NOMO-1 treated with DMSO at 0.1 percent for 48 hours (cell line): ENCODE measurements around the gene KLF3.

Experiments
- DNase-seq: peaks from one replicate; lab custom pipeline; 2025; ENCODE audit not compliant: unreplicated experiment; lab: John Stamatoyannopoulos, UW

KLF3 gene

GRCh38 chr4:38694330-38694729, 30.3 kb downstream of the KLF3 start:
- DNase-seq, result no peak

GRCh38 chr4:38695809-38696208, 31.8 kb downstream of the KLF3 start:
- no peak for DNase-seq

DNA sequence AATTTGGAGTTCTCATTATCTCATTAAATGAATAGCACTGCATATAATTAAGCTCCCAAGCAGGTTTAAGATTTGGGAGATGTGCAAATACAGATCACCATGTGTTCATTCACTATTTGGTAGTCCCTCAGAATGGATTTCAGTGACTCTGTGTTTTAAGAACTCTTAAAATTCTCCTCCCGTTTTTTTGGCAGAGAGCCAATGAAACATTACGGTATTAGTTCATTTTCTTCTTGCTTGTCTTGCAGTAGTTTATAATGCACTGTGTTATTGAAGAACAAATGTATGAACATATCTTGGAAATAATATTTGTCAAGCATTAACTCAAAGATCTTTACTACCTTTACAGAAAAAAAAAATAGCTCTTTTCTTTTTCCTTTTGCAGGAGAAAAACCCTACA, 32.7 kb downstream of the KLF3 start:
- no peak for DNase-seq

GRCh38 chr4:38698176-38698575, 34.2 kb downstream of the KLF3 start:
- DNase-seq, result no peak

- no peak for DNase-seq
Measured at GRCh38 chr4:38699112-38699511, 35.1 kb downstream of the KLF3 start.

DNA sequence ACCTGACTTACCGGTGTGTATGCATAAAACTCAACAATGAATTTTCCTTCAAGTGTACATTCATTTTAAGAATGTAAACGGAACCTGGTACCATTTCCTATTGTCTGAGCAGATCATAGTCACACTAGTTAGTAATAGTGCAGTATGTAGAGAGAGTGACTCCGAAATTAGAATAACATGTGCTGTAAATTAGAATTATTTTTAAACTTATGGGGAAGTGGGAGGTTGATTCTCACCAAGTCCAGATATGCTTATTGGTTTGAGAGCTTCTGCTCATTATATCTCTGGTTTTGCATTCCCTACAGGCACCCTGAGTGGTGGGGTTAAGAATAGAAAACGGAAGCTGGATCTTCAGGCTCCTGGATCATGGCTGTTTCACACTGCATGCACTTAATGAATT, 39.6 kb downstream of the KLF3 start:
- peak; percentile 43 for DNase-seq

GRCh38 chr4:38704622-38705154, 40.7 kb downstream of the KLF3 start:
- no peak for DNase-seq

GRCh38 chr4:38706301-38706700, 42.3 kb downstream of the KLF3 start:
- DNase-seq, result no peak

GRCh38 chr4:38710053-38710452, 46.1 kb downstream of the KLF3 start:
- no peak for DNase-seq

- no peak for DNase-seq
Measured at GRCh38 chr4:38711066-38711465, 47.1 kb downstream of the KLF3 start.

DNA sequence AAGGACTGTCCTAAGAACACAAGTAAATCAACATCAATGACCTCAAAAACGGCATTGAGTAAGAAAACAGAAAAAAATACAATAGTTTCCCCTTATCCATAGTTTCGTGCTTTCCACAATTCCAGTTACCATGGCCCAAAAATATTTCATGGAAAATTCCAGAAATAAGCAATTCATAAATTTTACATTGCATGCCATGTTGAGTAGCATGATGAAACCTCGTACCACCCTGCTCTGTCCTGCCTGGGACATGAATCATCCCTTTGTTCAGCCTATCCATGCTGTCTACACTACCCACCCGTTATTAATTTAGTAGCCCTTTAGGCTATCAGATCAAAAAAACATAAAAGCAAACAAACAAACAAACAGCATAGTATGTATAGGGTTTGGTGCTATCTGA, 51.1 kb downstream of the KLF3 start:
- no peak for DNase-seq

DNA sequence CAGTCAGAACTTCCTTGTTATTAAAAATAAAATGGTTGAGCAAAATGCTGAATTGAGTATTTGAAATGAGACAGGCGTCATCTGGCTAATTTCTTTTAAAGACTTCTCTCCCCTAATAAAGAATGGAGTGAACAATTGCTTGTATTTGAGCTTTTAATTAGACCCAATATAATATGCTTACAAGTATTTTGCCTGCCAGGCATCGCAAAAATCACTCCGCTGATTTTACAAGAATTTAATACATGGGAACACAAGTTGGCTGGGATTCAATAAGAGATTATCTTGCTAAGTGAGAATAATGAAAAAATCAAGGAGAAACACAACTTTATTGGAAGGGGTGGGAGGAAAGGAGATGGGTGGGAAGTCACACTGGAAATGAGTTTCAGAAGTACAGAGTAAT, 52.3 kb downstream of the KLF3 start:
- no peak for DNase-seq

- DNase-seq, result no peak
Measured at GRCh38 chr4:38717604-38718003, 53.6 kb downstream of the KLF3 start.

GRCh38 chr4:38723114-38723513, 59.1 kb downstream of the KLF3 start:
- DNase-seq, result no peak

GRCh38 chr4:38723726-38724474, 59.9 kb downstream of the KLF3 start:
- no peak for DNase-seq

- no peak for DNase-seq
Measured at GRCh38 chr4:38724475-38724808, 60.4 kb downstream of the KLF3 start.

GRCh38 chr4:38728631-38729141, 64.7 kb downstream of the KLF3 start:
- DNase-seq, result no peak

DNA sequence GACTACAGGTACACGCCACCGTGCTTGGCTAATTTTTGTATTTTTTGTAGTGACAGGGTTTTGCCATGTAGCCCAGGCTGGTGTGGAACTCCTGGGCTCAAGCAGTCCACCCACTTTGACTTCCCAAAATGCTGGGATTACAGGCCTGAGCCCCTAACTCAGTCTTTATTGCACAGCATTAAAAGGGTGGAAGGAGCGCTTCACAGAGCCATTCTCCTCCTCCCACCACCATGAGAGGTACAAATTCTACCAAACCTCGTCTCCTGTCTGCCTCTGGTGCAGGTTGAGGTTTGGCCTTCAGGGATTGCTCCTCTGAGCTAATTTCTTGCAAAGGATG, 66.5 kb downstream of the KLF3 start:
- DNase-seq, result no peak

- peak; percentile 64 for DNase-seq
Measured at GRCh38 chr4:38730830-38731646, 67.0 kb downstream of the KLF3 start.

- no peak for DNase-seq
Measured at GRCh38 chr4:38733663-38734062, 69.7 kb downstream of the KLF3 start.

DNA sequence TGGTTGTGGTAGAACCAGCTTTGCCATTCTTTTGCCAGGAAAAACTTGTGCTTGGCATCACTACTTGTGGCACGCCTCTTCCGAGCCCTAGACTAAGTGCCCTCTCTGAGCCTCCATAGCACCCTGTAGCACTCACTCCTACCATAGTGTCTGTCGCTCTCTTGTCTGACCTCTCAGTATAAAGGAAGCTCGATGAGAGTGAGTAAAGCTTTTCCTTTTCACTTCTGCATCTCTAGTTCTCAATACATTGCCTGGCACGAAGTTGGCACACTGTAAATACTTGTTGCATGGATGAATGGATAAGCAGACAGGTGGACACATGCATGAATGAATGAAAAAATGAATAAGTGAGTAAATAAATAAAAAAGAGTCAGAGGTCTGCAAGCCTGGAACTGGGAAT, 70.4 kb downstream of the KLF3 start:
- no peak for DNase-seq

DNA sequence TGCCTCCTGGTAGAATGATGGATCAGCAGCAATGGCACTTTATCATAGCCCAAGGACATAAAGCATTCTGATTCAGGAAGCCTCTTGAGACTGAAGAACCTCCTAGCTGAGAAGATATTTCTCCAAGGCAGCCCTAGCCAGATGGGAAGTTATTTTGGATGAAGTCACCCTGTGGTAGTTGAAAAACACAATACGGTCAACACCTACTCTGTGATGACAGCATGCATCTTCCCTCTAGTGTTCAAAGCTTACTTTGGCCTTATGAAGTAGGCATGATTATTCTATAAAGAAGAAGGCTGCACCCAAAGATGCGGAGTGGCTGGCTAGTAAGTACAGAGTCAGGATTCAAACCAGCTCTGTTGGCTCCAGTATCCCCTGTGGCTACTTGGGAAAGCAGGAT, 70.9 kb downstream of the KLF3 start:
- DNase-seq, result no peak
